ENCODE data around the gene FABP3. TPM values are rescaled to one million over a fixed set of nuclear protein-coding genes. Genes with fewer than 3 reads are reported as not detected.

Gene FABP3
- total RNA-seq, 4 donors from 2014 or later = 4.9 to 15.6 (median 12.9) TPM

GRCh38 chr1:31399976-31400375 lies 27.1 kb upstream of the FABP3 start:
- TF ChIP-seq CTCF (IDR thresholded peaks at IDR 0.05) = no peak
- no peak for DNase-seq (ENCODE audit: low spot score)
- no peak for ATAC-seq (ENCODE audit: low FRiP score)

GRCh38 chr1:31398246-31398645 lies 25.4 kb upstream of the FABP3 start:
- ATAC-seq (ENCODE audit: low FRiP score) = no peak
- no peak for DNase-seq (ENCODE audit: low spot score)
- no peak for TF ChIP-seq CTCF (IDR thresholded peaks at IDR 0.05)

GRCh38 chr1:31397360-31398095 lies 24.7 kb upstream of the FABP3 start:
- ATAC-seq (ENCODE audit: low FRiP score) (no peak), DNase-seq (ENCODE audit: low spot score) (no peak)
- TF ChIP-seq CTCF (IDR thresholded peaks at IDR 0.05) = no peak

- DNase-seq (ENCODE audit: low spot score) (no peak), ATAC-seq (ENCODE audit: low FRiP score) (no peak)
- TF ChIP-seq CTCF (IDR thresholded peaks at IDR 0.05) = no peak
Measured at GRCh38 chr1:31396633-31397351, 23.9 kb upstream of the FABP3 start.

GRCh38 chr1:31394584-31395193 lies 21.8 kb upstream of the FABP3 start:
- ATAC-seq (ENCODE audit: low FRiP score) (peak; percentile 90), DNase-seq (ENCODE audit: low spot score) (peak; percentile 84)
- TF ChIP-seq CTCF (IDR thresholded peaks at IDR 0.05) = peak in 2 of 3 donors; percentile 47 to 60

GRCh38 chr1:31393463-31393862 lies 20.6 kb upstream of the FABP3 start:
- no peak for TF ChIP-seq CTCF (IDR thresholded peaks at IDR 0.05)
- DNase-seq (ENCODE audit: low spot score) = no peak
- ATAC-seq (ENCODE audit: low FRiP score) = no peak
